Ovary (tissue), 9 donors: Measurements from ENCODE around the gene KRT84. TPM values are rescaled to one million over a fixed set of nuclear protein-coding genes. Genes with fewer than 3 reads are reported as not detected.

ENCODE experiments used
- DNase-seq, 5 donors: peaks; one replicate each; pipeline ENCODE4 v3.0.0-alpha.2; 2019 to 2020
- H3K27ac ChIP-seq, 2 donors: fragments of 200-600 bp; one replicate each; pipeline versions ENCODE4 v1.5.1 to v1.8.0; 2019 to 2022
- H3K27me3 ChIP-seq: fragments of 200-600 bp; one replicate; pipeline ENCODE4 v1.8.0; 2022
- H3K36me3 ChIP-seq: fragments of 200-600 bp; sonication (generic); one replicate; pipeline ENCODE4 v1.5.1; 2019
- H3K4me1 ChIP-seq: one replicate; pipeline ENCODE4 v1.8.1; 2013; ENCODE audit warnings: mild to moderate bottlenecking, moderate library complexity; ENCODE audit not compliant: insufficient read depth
- H3K4me3 ChIP-seq: fragments of 200-600 bp; sonication (generic); one replicate; pipeline ENCODE4 v1.5.1; 2017
- H3K9me3 ChIP-seq, 2 donors: fragments of 200-600 bp in 1 of 2; sonication (generic) in 1 of 2; one replicate each; pipeline versions ENCODE4 v1.5.1 to v1.8.1; 2013 to 2019; ENCODE audit warnings: mild to moderate bottlenecking in 1 of 2, moderate library complexity in 1 of 2
- CTCF ChIP-seq, 3 donors: fragments of 450-650 bp in 2 of 3; fragments of 200-600 bp in 1 of 3; IDR thresholded peaks; one replicate each; pipeline versions ENCODE4 v1.5.1 to v1.8.0; 2016 to 2022; ENCODE audit warnings: antibody characterized with exemption in 3 of 3, mild to moderate bottlenecking in 1 of 3
- EP300 ChIP-seq: sonication (generic); formaldehyde crosslinking; IDR thresholded peaks from one replicate; pipeline ENCODE4 v1.6.1; 2017; ENCODE audit warnings: antibody characterized with exemption
- POLR2A ChIP-seq: fragments of 450-650 bp; IDR thresholded peaks from one replicate; pipeline ENCODE4 v1.6.1; 2017; ENCODE audit warnings: antibody characterized with exemption, mild to moderate bottlenecking, moderate library complexity
- WGBS, 3 donors: extraction: QIAGEN DNeasy Blood & Tissue Kit in 1 of 3; methylation state at CpG; one replicate each; pipeline versions ENCODE4 v1.1.5 to v1.1.7; 2013 to 2017; 5-methylcytosine and 5-hydroxymethylcytosine counted together
- intact Hi-C, 4 donors: fragments of 100-400 bp; cut with DNase I; formaldehyde crosslinking; loops; one replicate each; pipeline versions ENCODE4 v1.11.0 to v1.15.1; 2022 to 2023
- polyA plus RNA-seq, 2 donors: library from polyadenylated mRNA; stranded (reverse); fragments of 200-250 nt in 1 of 2; fragments of 350-450 nt in 1 of 2; fragmentation: Illumina TruSeq in 1 of 2; extraction: RNeasy Lipid Tissue Mini Kit (QIAGEN cat#74804) in 1 of 2; gene quantifications; one replicate each; pipeline ENCODE4 v1.2.3, GENCODE V29; 2013 to 2014
- total RNA-seq, 7 donors: library from RNA; depleted of rRNA in 2 of 7; stranded (reverse); fragments of >200 nt in 2 of 7; fragmentation: NEBNext Ultra II Directional in 3 of 7; extraction: Animal tissue kit (Norgen Biotek cat#: 25700) in 3 of 7; gene quantifications; one replicate each; pipeline versions ENCODE4 v1.1.0 to v1.2.4, GENCODE V29; 2016 to 2023
- donor health status: DM: no; HTN: no; CAD: no; lungs with moderate emphysema.
- donor health status: DM: no; HTN: no; CAD: no.
- donor health status: Bipolar disorder and iron deficiency.
- donor health status: DM: yes; HTN: yes; CAD: no.
- donor health status: DM: no; HTN: no; CAD: no.
- donor health status: DM: yes; HTN: yes; CAD: no.

KRT84 gene
- total and polyA plus RNA-seq, 9 donors, result not detected

GRCh38 chr12:52432559-52433207, 47.2 kb upstream of the KRT84 start:
- WGBS, 3 donors, result 69 to 79% (median 69%) methylated on average over 6 of the region's 6 CpGs
- intact Hi-C loops, result no loop called here
- TF ChIP-seq CTCF (IDR thresholded peaks at IDR 0.05), result no peak
- TF ChIP-seq EP300, result no peak
- no peak for TF ChIP-seq POLR2A
- Histone ChIP-seq H3K27ac (no peak overlapping the region), H3K36me3 (no peaks in the 10 kb centered on the region), H3K4me3 (no peak overlapping the region), H3K4me1 (no peaks in the 10 kb centered on the region), H3K9me3 (no peaks in the 10 kb centered on the region), H3K27me3 (no peaks in the 10 kb centered on the region)
- DNase-seq, result no peak

GRCh38 chr12:52428121-52428520, 42.7 kb upstream of the KRT84 start:
- H3K36me3 ChIP-seq, result no peaks in the 10 kb centered on the region
- H3K27me3 ChIP-seq, result no peaks in the 10 kb centered on the region
- TF ChIP-seq EP300 (no peak), CTCF (IDR thresholded peaks at IDR 0.05) (no peak), POLR2A (no peak)
- 82 to 87% (median 86%) methylated on average over 9 to 10 of the region's 10 CpGs for WGBS, 3 donors
- no peak overlapping the region for H3K4me3 ChIP-seq
- H3K27ac ChIP-seq, result no peak overlapping the region
- H3K4me1 ChIP-seq, result no peaks in the 10 kb centered on the region
- no peak for DNase-seq
- intact Hi-C loops, result no loop called here
- H3K9me3 ChIP-seq, result no peaks in the 10 kb centered on the region

DNA sequence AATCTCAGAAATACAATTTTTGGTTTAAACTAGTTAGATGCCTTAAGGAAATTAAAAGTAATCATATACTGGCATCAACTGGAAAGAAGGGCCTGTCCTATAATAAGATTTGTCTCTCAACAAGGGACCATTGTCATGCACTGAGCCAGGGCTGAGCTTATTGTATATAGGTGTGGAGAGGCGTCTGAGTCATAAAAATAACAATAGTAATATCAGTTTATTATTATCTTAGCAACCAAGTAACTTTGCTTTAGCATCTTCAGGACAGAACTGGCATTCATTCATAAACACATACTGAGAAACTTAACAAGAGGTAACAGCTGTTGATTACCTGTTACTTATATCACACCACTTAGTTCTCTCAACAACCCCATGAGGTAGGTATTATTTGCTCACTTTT, 41.6 kb upstream of the KRT84 start:
- 75 to 90% (median 79%) methylated on average over 1 of the region's 1 CpG for WGBS, 3 donors
- intact Hi-C loops, result no loop called here
- Histone ChIP-seq H3K9me3 (no peaks in the 10 kb centered on the region), H3K4me3 (no peak overlapping the region), H3K36me3 (no peaks in the 10 kb centered on the region), H3K27me3 (no peaks in the 10 kb centered on the region), H3K4me1 (no peaks in the 10 kb centered on the region), H3K27ac (no peak overlapping the region)
- DNase-seq, result no peak
- TF ChIP-seq POLR2A, result no peak
- TF ChIP-seq CTCF (IDR thresholded peaks at IDR 0.05), result no peak
- TF ChIP-seq EP300, result no peak

DNA sequence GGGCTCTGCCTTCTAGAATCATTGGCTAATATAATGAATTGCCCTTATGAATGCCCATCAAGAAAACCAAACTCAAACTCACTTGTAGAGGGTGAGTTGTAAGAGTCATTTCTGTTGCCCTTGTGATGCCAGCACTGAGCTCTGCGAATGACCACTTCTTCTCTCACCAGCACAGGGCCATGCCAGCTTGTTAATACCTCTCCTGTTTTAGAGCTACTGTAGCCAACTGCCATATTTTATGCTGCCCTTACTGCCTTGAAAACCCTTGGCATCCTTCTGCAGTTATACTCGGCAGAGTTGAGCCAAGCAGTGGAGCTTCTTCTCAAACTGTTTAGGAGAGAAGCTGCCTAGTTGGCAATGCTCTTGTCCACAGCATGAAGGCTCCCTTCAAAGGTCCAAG, 40.6 kb upstream of the KRT84 start:
- intact Hi-C loops, result no loop called here
- Histone ChIP-seq H3K4me3 (no peak overlapping the region), H3K27ac (no peak overlapping the region), H3K4me1 (no peaks in the 10 kb centered on the region), H3K27me3 (no peaks in the 10 kb centered on the region), H3K36me3 (no peaks in the 10 kb centered on the region), H3K9me3 (no peaks in the 10 kb centered on the region)
- no peak for DNase-seq
- 83 to 90% (median 86%) methylated on average over 2 of the region's 2 CpGs for WGBS, 3 donors
- no peak for TF ChIP-seq CTCF (IDR thresholded peaks at IDR 0.05)
- no peak for TF ChIP-seq POLR2A
- TF ChIP-seq EP300, result no peak
